HEK293T (cell line): ENCODE measurements around the gene PPP6R2.

Experiments
- BHLHE40 ChIP-seq: fragments of 450-650 bp; IDR thresholded peaks from 2 replicates; pipeline ENCODE4 v1.6.1; 2016; ENCODE audit warnings: mild to moderate bottlenecking, moderate library complexity, borderline replicate concordance
- ELF4 ChIP-seq: fragments of 450-650 bp; IDR thresholded peaks from 2 replicates; pipeline ENCODE4 v1.6.1; 2017; ENCODE audit warnings: antibody characterized with exemption
- FOXM1 ChIP-seq: fragments of 450-650 bp; IDR thresholded peaks from 2 replicates; pipeline ENCODE4 v1.6.1; 2017; ENCODE audit warnings: mild to moderate bottlenecking, borderline replicate concordance
- ZNF384 ChIP-seq: fragments of 450-650 bp; IDR thresholded peaks from 2 replicates; pipeline ENCODE4 v1.6.1; 2016

- TF ChIP-seq ELF4 (no peak), FOXM1 (no peak), ZNF384 (no peak), BHLHE40 (no peak)
Observed at GRCh38 chr22:50420581-50420980, 77.5 kb downstream of the PPP6R2 start.
